Skeletal muscle tissue (tissue), 4 donors: Measurements from ENCODE around the gene EPS8. TPM values are rescaled to one million over a fixed set of nuclear protein-coding genes. Genes with fewer than 3 reads are reported as not detected.

ENCODE experiments used
- H3K27ac ChIP-seq: one replicate; pipeline ENCODE4 v1.7.0; 2013; ENCODE audit warnings: mild to moderate bottlenecking, low read depth, low read length, inconsistent platforms
- H3K27me3 ChIP-seq, 3 donors: one replicate each; pipeline ENCODE4 v1.7.0; 2013; ENCODE audit warnings: low read length in 3 of 3; ENCODE audit not compliant: control insufficient read depth in 3 of 3, insufficient read depth in 3 of 3
- H3K36me3 ChIP-seq, 3 donors: one replicate each; pipeline ENCODE4 v1.7.0; 2013; ENCODE audit warnings: low read length in 3 of 3; ENCODE audit not compliant: control insufficient read depth in 3 of 3, insufficient read depth in 3 of 3
- H3K4me1 ChIP-seq, 3 donors: one replicate each; pipeline ENCODE4 v1.7.0; 2013; ENCODE audit warnings: low read length in 3 of 3, mild to moderate bottlenecking in 3 of 3; ENCODE audit not compliant: control insufficient read depth in 3 of 3, insufficient read depth in 3 of 3
- H3K4me3 ChIP-seq, 3 donors: one replicate each; pipeline ENCODE4 v1.7.0; 2013; ENCODE audit warnings: low read length in 3 of 3
- H3K9ac ChIP-seq, 3 donors: one replicate each; pipeline ENCODE4 v1.7.0; 2013; ENCODE audit warnings: low read length in 3 of 3, mild to moderate bottlenecking in 3 of 3, moderate library complexity in 2 of 3, low read depth in 1 of 3
- H3K9me3 ChIP-seq, 3 donors: one replicate each; pipeline ENCODE4 v1.7.0; 2013; ENCODE audit warnings: low read length in 3 of 3; ENCODE audit not compliant: control insufficient read depth in 3 of 3
- total RNA-seq: library from RNA; depleted of rRNA; stranded (reverse); fragments of >200 nt; gene quantifications from one replicate; pipeline ENCODE4 v1.2.3, GENCODE V29; 2014
- donor health status: Osteomylitis.

The EPS8 gene
- total RNA-seq, 1 donor from 2014 or later: 27.7 TPM

GRCh38 chr12:15726027-15726877 is 62.9 kb downstream of the EPS8 start:
- H3K4me1 ChIP-seq: no peaks in the 10 kb centered on the region
- H3K9me3 ChIP-seq: no peaks in the 10 kb centered on the region
- H3K36me3 ChIP-seq: no peaks in the 10 kb centered on the region
- H3K9ac ChIP-seq: no peak overlapping the region
- H3K27ac ChIP-seq: no peak overlapping the region
- no peaks in the 10 kb centered on the region for H3K27me3 ChIP-seq
- H3K4me3 ChIP-seq: no peak overlapping the region

- Histone ChIP-seq H3K27ac (no peak overlapping the region), H3K4me3 (no peak overlapping the region), H3K4me1 (peaks cover 2 to 10% (median 5%) of the 10 kb centered on the region in 3 donors), H3K9me3 (no peaks in the 10 kb centered on the region), H3K27me3 (no peaks in the 10 kb centered on the region), H3K9ac (no peak overlapping the region), H3K36me3 (no peaks in the 10 kb centered on the region)
These were observed 66.2 kb downstream of the EPS8 start for GRCh38 chr12:15722951-15723350.

GRCh38 chr12:15721316-15722115 is 67.7 kb downstream of the EPS8 start:
- Histone ChIP-seq H3K4me1 (peaks cover 2 to 14% (median 5%) of the 10 kb centered on the region in 3 donors), H3K4me3 (no peak overlapping the region), H3K27ac (no peak overlapping the region), H3K9ac (no peak overlapping the region), H3K27me3 (no peaks in the 10 kb centered on the region), H3K36me3 (no peaks in the 10 kb centered on the region), H3K9me3 (no peaks in the 10 kb centered on the region)

- Histone ChIP-seq H3K36me3 (no peaks in the 10 kb centered on the region), H3K27ac (no peak overlapping the region), H3K9me3 (no peaks in the 10 kb centered on the region), H3K9ac (peak overlapping the region in 1 of 3 donors; percentile 21), H3K4me1 (peaks cover 2 to 14% (median 5%) of the 10 kb centered on the region in 3 donors), H3K27me3 (no peaks in the 10 kb centered on the region), H3K4me3 (no peak overlapping the region)
These were observed 68.9 kb downstream of the EPS8 start for GRCh38 chr12:15720295-15720694.

GRCh38 chr12:15719230-15719629 is 70.0 kb downstream of the EPS8 start:
- Histone ChIP-seq H3K4me1 (peaks cover 2 to 14% (median 5%) of the 10 kb centered on the region in 3 donors), H3K4me3 (no peak overlapping the region), H3K36me3 (no peaks in the 10 kb centered on the region), H3K27ac (no peak overlapping the region), H3K9me3 (no peaks in the 10 kb centered on the region), H3K27me3 (no peaks in the 10 kb centered on the region), H3K9ac (no peak overlapping the region)

GRCh38 chr12:15717940-15718567 is 71.1 kb downstream of the EPS8 start:
- H3K27ac ChIP-seq: no peak overlapping the region
- peaks cover 2 to 21% (median 5%) of the 10 kb centered on the region in 3 donors for H3K4me1 ChIP-seq

GRCh38 chr12:15716581-15716980 is 72.6 kb downstream of the EPS8 start:
- H3K27ac ChIP-seq: no peak overlapping the region
- H3K4me1 ChIP-seq: peaks cover 2 to 21% (median 5%) of the 10 kb centered on the region in 3 donors
- H3K4me3 ChIP-seq: no peak overlapping the region

More at GRCh38 chr12:15717940-15718567, 71.1 kb downstream of the EPS8 start:
- no peak overlapping the region for H3K4me3 ChIP-seq
- H3K9me3 ChIP-seq: no peaks in the 10 kb centered on the region
- H3K9ac ChIP-seq: no peak overlapping the region
- no peaks in the 10 kb centered on the region for H3K27me3 ChIP-seq
- no peaks in the 10 kb centered on the region for H3K36me3 ChIP-seq

GRCh38 chr12:15714256-15714655 is 74.9 kb downstream of the EPS8 start:
- no peak overlapping the region for H3K27ac ChIP-seq
- no peaks in the 10 kb centered on the region for H3K36me3 ChIP-seq
- H3K9me3 ChIP-seq: no peaks in the 10 kb centered on the region
- no peak overlapping the region for H3K9ac ChIP-seq
- H3K4me3 ChIP-seq: no peak overlapping the region
- no peaks in the 10 kb centered on the region for H3K27me3 ChIP-seq
- H3K4me1 ChIP-seq: peaks cover 0 to 14% (median 0%) of the 10 kb centered on the region in 3 donors

More at GRCh38 chr12:15716581-15716980, 72.6 kb downstream of the EPS8 start:
- H3K9me3 ChIP-seq: no peaks in the 10 kb centered on the region
- H3K27me3 ChIP-seq: no peaks in the 10 kb centered on the region
- no peaks in the 10 kb centered on the region for H3K36me3 ChIP-seq
- H3K9ac ChIP-seq: no peak overlapping the region

GRCh38 chr12:15712823-15713660 is 76.1 kb downstream of the EPS8 start:
- Histone ChIP-seq H3K27me3 (no peaks in the 10 kb centered on the region), H3K4me1 (peaks cover 0 to 12% (median 0%) of the 10 kb centered on the region in 3 donors), H3K9ac (no peak overlapping the region), H3K4me3 (peak overlapping the region in 1 of 3 donors; percentile 51), H3K27ac (peak overlapping the region; percentile 51), H3K36me3 (no peaks in the 10 kb centered on the region), H3K9me3 (no peaks in the 10 kb centered on the region)
